Sigmoid colon (tissue), 4 donors: ENCODE data around the gene CEBPG.

Source experiments
- POLR2A ChIP-seq, 2 donors: fragments of 450-650 bp; IDR thresholded peaks; one replicate each; pipeline ENCODE4 v1.6.1; 2016; ENCODE audit warnings: antibody characterized with exemption in 2 of 2, mild to moderate bottlenecking in 2 of 2, moderate library complexity in 2 of 2
- POLR2AphosphoS5 ChIP-seq, 4 donors: sonication (generic); formaldehyde crosslinking; IDR thresholded peaks; one replicate each; pipeline ENCODE4 v1.6.1; 2017; ENCODE audit warnings: antibody characterized with exemption in 4 of 4
- TF ChIP-seq, protein P1 (sequence below), 4 experiments: fragments of 450-650 bp in 3 of 4; fragments of 200-600 bp in 1 of 4; IDR thresholded peaks; one replicate each; pipeline ENCODE4 v1.5.1; 2016 to 2019; ENCODE audit warnings: antibody characterized with exemption in 4 of 4, mild to moderate bottlenecking in 3 of 4, moderate library complexity in 2 of 4

DNA sequence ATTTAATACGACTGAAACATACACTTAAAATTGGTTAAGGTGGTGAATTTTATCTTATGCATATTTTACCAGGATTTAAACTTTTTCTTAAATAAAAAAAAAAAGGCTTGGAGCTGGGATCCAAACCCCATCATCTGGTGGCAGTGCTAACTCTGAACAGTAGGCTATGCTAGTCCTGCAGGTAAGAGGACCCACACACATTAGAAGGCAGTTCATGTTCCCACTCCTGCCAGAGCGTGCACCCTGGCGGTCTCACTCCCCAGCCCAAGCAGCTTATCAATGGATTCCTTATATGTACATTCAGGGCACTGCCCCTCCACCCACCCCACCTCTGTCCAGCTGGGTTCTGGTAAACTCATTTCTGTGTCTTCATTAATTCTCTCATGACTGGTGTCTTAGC lies 39.9 kb upstream of the CEBPG start:
- TF ChIP-seq, protein P1, sequence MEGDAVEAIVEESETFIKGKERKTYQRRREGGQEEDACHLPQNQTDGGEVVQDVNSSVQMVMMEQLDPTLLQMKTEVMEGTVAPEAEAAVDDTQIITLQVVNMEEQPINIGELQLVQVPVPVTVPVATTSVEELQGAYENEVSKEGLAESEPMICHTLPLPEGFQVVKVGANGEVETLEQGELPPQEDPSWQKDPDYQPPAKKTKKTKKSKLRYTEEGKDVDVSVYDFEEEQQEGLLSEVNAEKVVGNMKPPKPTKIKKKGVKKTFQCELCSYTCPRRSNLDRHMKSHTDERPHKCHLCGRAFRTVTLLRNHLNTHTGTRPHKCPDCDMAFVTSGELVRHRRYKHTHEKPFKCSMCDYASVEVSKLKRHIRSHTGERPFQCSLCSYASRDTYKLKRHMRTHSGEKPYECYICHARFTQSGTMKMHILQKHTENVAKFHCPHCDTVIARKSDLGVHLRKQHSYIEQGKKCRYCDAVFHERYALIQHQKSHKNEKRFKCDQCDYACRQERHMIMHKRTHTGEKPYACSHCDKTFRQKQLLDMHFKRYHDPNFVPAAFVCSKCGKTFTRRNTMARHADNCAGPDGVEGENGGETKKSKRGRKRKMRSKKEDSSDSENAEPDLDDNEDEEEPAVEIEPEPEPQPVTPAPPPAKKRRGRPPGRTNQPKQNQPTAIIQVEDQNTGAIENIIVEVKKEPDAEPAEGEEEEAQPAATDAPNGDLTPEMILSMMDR (IDR thresholded peaks at IDR 0.05): no peak
- TF ChIP-seq POLR2A (IDR thresholded peaks at IDR 0.05) (no peak), POLR2AphosphoS5 (IDR thresholded peaks at IDR 0.05) (no peak)
